Measurements from ENCODE around the gene HDAC11. TPM values are rescaled to one million over a fixed set of nuclear protein-coding genes. Genes with fewer than 3 reads are reported as not detected.

Gene HDAC11
- total RNA-seq, 2 donors from 2014 or later = 24.0 to 36.1 TPM

DNA sequence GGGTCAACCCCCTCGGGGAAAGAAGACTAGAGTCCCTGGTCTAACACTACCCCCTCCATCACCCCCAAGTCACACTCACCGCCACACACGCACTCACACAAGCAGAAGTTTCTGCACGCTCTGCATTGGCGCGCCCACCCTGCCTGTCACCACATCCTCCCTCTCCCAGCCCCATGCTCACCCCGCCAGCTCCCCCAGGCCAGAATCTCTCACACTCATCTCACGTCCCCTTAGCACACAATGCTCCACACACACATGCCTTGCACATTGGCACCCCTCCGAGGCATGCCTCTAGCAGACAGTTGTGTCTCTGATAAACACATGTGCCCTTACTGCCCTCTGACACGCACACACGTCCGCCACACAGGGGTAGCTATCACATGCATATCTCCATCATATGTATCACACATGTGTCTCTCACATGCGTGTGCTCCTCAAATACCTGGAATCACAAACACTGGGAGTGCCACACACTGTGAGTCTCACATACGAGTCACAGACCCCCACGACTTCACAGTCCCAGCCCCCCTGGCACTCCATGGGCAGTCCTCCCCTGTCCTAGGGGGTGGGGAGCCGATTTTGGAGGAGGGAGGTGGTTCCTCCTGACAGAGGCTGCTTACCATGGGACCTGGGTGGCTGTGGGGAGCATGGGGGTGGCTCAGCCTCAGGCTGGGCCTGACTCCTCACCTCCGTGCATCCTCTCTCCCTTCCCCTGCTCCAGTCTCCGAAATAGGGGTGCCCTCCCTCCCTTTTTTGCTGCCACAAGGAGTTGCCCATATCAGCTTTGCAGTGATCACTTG, 69.7 kb downstream of the HDAC11 start:
- TF ChIP-seq, protein P1, sequence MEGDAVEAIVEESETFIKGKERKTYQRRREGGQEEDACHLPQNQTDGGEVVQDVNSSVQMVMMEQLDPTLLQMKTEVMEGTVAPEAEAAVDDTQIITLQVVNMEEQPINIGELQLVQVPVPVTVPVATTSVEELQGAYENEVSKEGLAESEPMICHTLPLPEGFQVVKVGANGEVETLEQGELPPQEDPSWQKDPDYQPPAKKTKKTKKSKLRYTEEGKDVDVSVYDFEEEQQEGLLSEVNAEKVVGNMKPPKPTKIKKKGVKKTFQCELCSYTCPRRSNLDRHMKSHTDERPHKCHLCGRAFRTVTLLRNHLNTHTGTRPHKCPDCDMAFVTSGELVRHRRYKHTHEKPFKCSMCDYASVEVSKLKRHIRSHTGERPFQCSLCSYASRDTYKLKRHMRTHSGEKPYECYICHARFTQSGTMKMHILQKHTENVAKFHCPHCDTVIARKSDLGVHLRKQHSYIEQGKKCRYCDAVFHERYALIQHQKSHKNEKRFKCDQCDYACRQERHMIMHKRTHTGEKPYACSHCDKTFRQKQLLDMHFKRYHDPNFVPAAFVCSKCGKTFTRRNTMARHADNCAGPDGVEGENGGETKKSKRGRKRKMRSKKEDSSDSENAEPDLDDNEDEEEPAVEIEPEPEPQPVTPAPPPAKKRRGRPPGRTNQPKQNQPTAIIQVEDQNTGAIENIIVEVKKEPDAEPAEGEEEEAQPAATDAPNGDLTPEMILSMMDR (IDR thresholded peaks at IDR 0.05) = no peak
- H3K27ac ChIP-seq = no peak overlapping the region
- H3K4me3 ChIP-seq = no peak overlapping the region
- no peaks in the 10 kb centered on the region for H3K9me3 ChIP-seq
- DNase-seq = no peak
- H3K27me3 ChIP-seq = peaks cover 8% of the 10 kb centered on the region
- intact Hi-C loops (cut with DNase I) = no loop called here
- H3K36me3 ChIP-seq = no peaks in the 10 kb centered on the region
- H3K9ac ChIP-seq (ENCODE audit: low read depth in 2 of 2, low read length in 2 of 2) = no peak overlapping the region
- H3K4me1 ChIP-seq = no peaks in the 10 kb centered on the region

DNA sequence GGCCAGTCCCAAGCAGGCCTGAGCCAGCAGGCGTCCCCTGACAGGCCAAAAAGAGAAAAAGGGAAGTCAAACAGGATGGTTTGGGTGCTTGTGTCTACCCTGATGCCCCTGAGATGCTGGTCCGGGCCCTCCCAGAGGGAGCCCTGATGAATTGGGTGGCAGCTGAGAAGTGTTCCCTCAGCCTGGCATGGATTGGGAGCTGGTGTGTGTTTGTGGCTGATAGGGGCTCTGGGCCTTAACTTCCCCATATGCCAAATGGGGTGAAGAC, 70.3 kb downstream of the HDAC11 start:
- Histone ChIP-seq H3K27me3 (peaks cover 8% of the 10 kb centered on the region), H3K4me3 (no peak overlapping the region), H3K9ac (ENCODE audit: low read depth in 2 of 2, low read length in 2 of 2) (no peak overlapping the region), H3K9me3 (no peaks in the 10 kb centered on the region), H3K27ac (no peak overlapping the region), H3K36me3 (no peaks in the 10 kb centered on the region), H3K4me1 (no peaks in the 10 kb centered on the region)
- intact Hi-C loops (cut with DNase I) = no loop called here
- DNase-seq = no peak
- TF ChIP-seq, protein P1 (IDR thresholded peaks at IDR 0.05) = no peak

DNA sequence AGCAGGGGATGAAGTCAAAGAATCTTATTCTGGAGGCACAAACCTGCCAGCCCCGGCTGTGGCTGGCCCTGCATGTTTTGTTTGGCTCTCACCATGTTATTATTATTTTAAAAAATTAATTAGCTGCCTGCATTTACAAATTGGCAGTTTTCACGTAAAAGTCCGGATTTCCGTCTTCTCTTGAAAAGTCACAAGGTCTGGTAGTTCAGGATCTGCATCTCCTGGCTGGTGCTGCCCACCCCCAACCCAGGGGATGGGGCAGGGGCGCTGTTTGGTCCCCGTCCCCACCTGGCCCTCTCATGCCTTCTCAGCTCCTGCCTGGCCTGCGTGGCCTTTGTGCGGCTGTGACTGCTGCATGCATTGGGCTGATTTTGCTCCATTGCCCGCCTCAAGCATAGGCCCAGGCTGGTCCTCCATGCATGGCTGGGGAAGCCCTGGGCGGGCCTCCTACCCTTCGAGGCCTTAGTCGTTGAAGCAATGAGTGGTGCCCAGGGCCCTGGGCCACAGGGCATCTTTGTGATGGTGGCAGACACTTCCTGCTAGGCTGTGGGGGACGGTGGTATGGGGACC, 70.8 kb downstream of the HDAC11 start:
- Histone ChIP-seq H3K27me3 (peaks cover 8% of the 10 kb centered on the region), H3K36me3 (no peaks in the 10 kb centered on the region), H3K27ac (no peak overlapping the region), H3K9ac (ENCODE audit: low read depth in 2 of 2, low read length in 2 of 2) (no peak overlapping the region), H3K9me3 (no peaks in the 10 kb centered on the region), H3K4me1 (no peaks in the 10 kb centered on the region), H3K4me3 (no peak overlapping the region)
- DNase-seq = no peak
- TF ChIP-seq, protein P1 (IDR thresholded peaks at IDR 0.05) = no peak
- intact Hi-C loops (cut with DNase I) = no loop called here

DNA sequence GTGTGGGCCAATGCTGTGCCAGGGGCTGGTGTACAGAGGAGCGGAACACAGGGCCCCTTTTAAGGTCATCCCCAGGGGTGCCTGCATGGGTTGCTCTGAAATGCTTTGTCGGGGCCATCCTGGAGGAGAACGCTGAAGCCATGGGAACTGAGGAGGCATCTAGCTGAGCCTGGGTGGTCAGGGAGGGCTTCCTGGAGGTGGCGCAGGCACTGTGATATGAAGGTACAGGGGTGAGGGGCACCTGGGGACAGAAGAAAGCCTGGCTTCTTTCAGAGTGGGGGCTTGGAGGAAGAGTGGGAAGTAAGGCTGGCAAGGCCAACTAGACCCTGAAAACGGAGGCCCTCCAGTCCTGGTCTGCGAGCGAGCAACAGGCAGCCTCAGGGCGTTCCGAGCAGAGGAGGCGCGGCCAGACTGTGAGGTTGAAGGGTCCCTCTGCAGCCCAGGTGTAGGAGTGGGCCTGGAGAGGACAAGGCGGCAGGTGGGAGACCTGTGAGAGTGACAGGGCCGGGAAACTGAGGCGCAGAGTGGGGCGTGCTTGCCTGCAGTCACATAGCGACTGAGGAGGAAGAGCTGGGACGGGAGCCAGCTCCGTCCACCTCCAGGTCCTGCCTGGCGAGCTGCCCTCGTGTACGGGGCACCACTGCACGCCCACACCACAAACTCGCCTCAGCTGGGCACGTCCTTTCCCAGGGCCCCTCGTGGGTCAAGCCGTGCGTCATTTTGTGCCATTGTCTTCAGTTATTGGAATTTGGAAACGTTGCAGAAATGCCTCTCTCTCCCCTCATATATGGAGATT, 72.9 kb downstream of the HDAC11 start:
- no peaks in the 10 kb centered on the region for H3K36me3 ChIP-seq
- H3K9ac ChIP-seq (ENCODE audit: low read depth in 2 of 2, low read length in 2 of 2) = no peak overlapping the region
- intact Hi-C loops (cut with DNase I) = no loop called here
- H3K4me1 ChIP-seq = no peaks in the 10 kb centered on the region
- no peak overlapping the region for H3K27ac ChIP-seq
- TF ChIP-seq, protein P1 (IDR thresholded peaks at IDR 0.05) = no peak
- H3K27me3 ChIP-seq = peaks cover 7% of the 10 kb centered on the region
- DNase-seq = no peak
- H3K4me3 ChIP-seq = no peak overlapping the region
- H3K9me3 ChIP-seq = no peaks in the 10 kb centered on the region

DNA sequence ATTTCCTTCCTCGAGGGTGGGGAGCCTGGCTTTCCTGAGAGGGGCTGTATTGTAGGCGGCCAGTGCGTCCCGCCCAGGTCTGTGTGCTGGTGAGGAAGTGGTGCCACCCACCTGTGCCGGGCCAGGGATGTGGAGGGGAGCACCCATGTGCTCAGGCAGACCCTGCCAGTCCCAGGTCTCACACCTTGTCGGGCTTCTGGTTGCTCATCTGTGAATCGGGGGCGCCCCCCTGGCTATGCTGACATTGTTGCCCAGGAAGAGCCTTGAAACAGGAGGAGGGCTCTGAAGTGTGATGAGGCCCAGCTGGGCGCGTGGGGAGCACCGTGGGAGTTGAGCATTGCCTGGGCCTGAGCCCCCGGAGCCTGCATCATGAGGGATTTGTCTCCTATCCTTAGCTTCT, 73.6 kb downstream of the HDAC11 start:
- TF ChIP-seq, protein P1 (IDR thresholded peaks at IDR 0.05) = no peak
- no peaks in the 10 kb centered on the region for H3K4me1 ChIP-seq
- H3K9me3 ChIP-seq = no peaks in the 10 kb centered on the region
- peaks cover under 1% of the 10 kb centered on the region for H3K27me3 ChIP-seq
- intact Hi-C loops (cut with DNase I) = no loop called here
- DNase-seq = no peak
- H3K9ac ChIP-seq (ENCODE audit: low read depth in 2 of 2, low read length in 2 of 2) = no peak overlapping the region
- no peaks in the 10 kb centered on the region for H3K36me3 ChIP-seq
- no peak overlapping the region for H3K27ac ChIP-seq
- no peak overlapping the region for H3K4me3 ChIP-seq

Data from colonic mucosa (tissue), 4 donors.